HL-60 (cell line): ENCODE results near the gene FCER2.

Source experiments
- TF ChIP-seq, protein P1 (sequence below): IDR thresholded peaks from one replicate; pipeline ENCODE4 v1.5.1; 2011; ENCODE audit warnings: low read length, control low read depth, inconsistent platforms; ENCODE audit not compliant: insufficient read depth
- TF ChIP-seq, protein P2 (sequence below): IDR thresholded peaks from 2 replicates; pipeline ENCODE4 v1.6.1; 2012; ENCODE audit warnings: low read depth; ENCODE audit not compliant: insufficient replicate concordance

DNA sequence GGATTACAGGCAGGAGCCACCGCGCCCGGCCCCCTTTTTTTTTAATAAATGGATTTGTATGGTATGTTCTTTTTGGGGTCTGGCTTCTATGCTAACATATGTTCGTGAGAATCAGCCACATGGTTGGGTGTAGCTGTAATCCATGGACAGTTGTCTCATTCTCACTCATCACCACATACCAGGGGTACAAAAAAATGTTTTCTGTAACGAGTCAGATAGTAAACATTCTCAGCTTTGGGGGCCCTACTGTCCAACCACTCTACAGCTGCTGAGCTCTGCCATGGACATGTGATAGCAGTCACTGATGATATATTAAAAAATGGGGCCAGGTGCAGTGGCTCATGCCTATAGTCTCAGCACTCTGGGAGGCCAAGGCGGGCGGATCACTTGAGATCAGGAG lies 38.2 kb downstream of the FCER2 start:
- TF ChIP-seq, protein P1, sequence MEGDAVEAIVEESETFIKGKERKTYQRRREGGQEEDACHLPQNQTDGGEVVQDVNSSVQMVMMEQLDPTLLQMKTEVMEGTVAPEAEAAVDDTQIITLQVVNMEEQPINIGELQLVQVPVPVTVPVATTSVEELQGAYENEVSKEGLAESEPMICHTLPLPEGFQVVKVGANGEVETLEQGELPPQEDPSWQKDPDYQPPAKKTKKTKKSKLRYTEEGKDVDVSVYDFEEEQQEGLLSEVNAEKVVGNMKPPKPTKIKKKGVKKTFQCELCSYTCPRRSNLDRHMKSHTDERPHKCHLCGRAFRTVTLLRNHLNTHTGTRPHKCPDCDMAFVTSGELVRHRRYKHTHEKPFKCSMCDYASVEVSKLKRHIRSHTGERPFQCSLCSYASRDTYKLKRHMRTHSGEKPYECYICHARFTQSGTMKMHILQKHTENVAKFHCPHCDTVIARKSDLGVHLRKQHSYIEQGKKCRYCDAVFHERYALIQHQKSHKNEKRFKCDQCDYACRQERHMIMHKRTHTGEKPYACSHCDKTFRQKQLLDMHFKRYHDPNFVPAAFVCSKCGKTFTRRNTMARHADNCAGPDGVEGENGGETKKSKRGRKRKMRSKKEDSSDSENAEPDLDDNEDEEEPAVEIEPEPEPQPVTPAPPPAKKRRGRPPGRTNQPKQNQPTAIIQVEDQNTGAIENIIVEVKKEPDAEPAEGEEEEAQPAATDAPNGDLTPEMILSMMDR: no peak
- TF ChIP-seq, protein P2, sequence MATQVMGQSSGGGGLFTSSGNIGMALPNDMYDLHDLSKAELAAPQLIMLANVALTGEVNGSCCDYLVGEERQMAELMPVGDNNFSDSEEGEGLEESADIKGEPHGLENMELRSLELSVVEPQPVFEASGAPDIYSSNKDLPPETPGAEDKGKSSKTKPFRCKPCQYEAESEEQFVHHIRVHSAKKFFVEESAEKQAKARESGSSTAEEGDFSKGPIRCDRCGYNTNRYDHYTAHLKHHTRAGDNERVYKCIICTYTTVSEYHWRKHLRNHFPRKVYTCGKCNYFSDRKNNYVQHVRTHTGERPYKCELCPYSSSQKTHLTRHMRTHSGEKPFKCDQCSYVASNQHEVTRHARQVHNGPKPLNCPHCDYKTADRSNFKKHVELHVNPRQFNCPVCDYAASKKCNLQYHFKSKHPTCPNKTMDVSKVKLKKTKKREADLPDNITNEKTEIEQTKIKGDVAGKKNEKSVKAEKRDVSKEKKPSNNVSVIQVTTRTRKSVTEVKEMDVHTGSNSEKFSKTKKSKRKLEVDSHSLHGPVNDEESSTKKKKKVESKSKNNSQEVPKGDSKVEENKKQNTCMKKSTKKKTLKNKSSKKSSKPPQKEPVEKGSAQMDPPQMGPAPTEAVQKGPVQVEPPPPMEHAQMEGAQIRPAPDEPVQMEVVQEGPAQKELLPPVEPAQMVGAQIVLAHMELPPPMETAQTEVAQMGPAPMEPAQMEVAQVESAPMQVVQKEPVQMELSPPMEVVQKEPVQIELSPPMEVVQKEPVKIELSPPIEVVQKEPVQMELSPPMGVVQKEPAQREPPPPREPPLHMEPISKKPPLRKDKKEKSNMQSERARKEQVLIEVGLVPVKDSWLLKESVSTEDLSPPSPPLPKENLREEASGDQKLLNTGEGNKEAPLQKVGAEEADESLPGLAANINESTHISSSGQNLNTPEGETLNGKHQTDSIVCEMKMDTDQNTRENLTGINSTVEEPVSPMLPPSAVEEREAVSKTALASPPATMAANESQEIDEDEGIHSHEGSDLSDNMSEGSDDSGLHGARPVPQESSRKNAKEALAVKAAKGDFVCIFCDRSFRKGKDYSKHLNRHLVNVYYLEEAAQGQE: no peak
